HUES48 (cell line): ENCODE data around the gene CYP4B1.
A peak's percentile ranks its signal among the peaks of the same experiment; 100 is the strongest.
"Not testable (repeated sequence)": the region's sequence is repeated elsewhere in the genome, so short reads cannot be mapped to it uniquely, and the experiment has no call there.

Experiments used
- H3K27ac ChIP-seq: one replicate; pipeline ENCODE4 v1.7.0; 2013; ENCODE audit warnings: low read depth, low read length, inconsistent platforms
- H3K27me3 ChIP-seq: 2 replicates; pipeline ENCODE4 v1.6.1; 2013; ENCODE audit warnings: mild to moderate bottlenecking, low read length; ENCODE audit not compliant: control insufficient read depth, insufficient read depth
- H3K36me3 ChIP-seq: 2 replicates; pipeline ENCODE4 v1.6.1; 2013; ENCODE audit warnings: low read length; ENCODE audit not compliant: control insufficient read depth, insufficient read depth
- H3K4me1 ChIP-seq: 2 replicates; pipeline ENCODE4 v1.6.1; 2013; ENCODE audit warnings: mild to moderate bottlenecking, low read length; ENCODE audit not compliant: control insufficient read depth, insufficient read depth
- H3K4me3 ChIP-seq: 2 replicates; pipeline ENCODE4 v1.5.1; 2013; ENCODE audit warnings: mild to moderate bottlenecking, low read depth, low read length
- H3K9ac ChIP-seq: 2 replicates; pipeline ENCODE4 v1.6.1; 2013; ENCODE audit warnings: mild to moderate bottlenecking, low read depth, low read length, moderate library complexity
- H3K9me3 ChIP-seq: 2 replicates; pipeline ENCODE4 v1.6.1; 2013; ENCODE audit warnings: low read length; ENCODE audit not compliant: control insufficient read depth, insufficient read depth

Gene CYP4B1

GRCh38 chr1:46817814-46818213 lies 19.0 kb downstream of the CYP4B1 start:
- H3K9ac ChIP-seq, result no peak overlapping the region
- H3K27ac ChIP-seq, result no peak overlapping the region
- no peaks in the 10 kb centered on the region for H3K36me3 ChIP-seq
- H3K9me3 ChIP-seq, result no peaks in the 10 kb centered on the region
- no peak overlapping the region for H3K4me3 ChIP-seq
- H3K4me1 ChIP-seq, result peaks cover 3% of the 10 kb centered on the region
- no peaks in the 10 kb centered on the region for H3K27me3 ChIP-seq

GRCh38 chr1:46818591-46818990 lies 19.7 kb downstream of the CYP4B1 start:
- Histone ChIP-seq H3K4me1 (peaks cover 6% of the 10 kb centered on the region), H3K4me3 (no peak overlapping the region), H3K9ac (no peak overlapping the region), H3K27me3 (no peaks in the 10 kb centered on the region), H3K9me3 (no peaks in the 10 kb centered on the region), H3K27ac (no peak overlapping the region), H3K36me3 (no peaks in the 10 kb centered on the region)

GRCh38 chr1:46819335-46819734 lies 20.5 kb downstream of the CYP4B1 start:
- peaks cover 6% of the 10 kb centered on the region for H3K4me1 ChIP-seq
- no peaks in the 10 kb centered on the region for H3K27me3 ChIP-seq
- no peak overlapping the region for H3K9ac ChIP-seq
- H3K4me3 ChIP-seq, result no peak overlapping the region
- H3K36me3 ChIP-seq, result no peaks in the 10 kb centered on the region
- no peak overlapping the region for H3K27ac ChIP-seq
- no peaks in the 10 kb centered on the region for H3K9me3 ChIP-seq

- H3K27ac ChIP-seq, result no peak overlapping the region
- H3K9me3 ChIP-seq, result no peaks in the 10 kb centered on the region
- H3K4me3 ChIP-seq, result no peak overlapping the region
- no peak overlapping the region for H3K9ac ChIP-seq
- H3K36me3 ChIP-seq, result no peaks in the 10 kb centered on the region
- peaks cover 6% of the 10 kb centered on the region for H3K4me1 ChIP-seq
- H3K27me3 ChIP-seq, result no peaks in the 10 kb centered on the region
These were observed 21.2 kb downstream of the CYP4B1 start for GRCh38 chr1:46820076-46820475.

- H3K9me3 ChIP-seq, result no peaks in the 10 kb centered on the region
- no peak overlapping the region for H3K27ac ChIP-seq
- H3K4me1 ChIP-seq, result peaks cover 6% of the 10 kb centered on the region
- H3K4me3 ChIP-seq, result no peak overlapping the region
- H3K27me3 ChIP-seq, result no peaks in the 10 kb centered on the region
- H3K9ac ChIP-seq, result no peak overlapping the region
- no peaks in the 10 kb centered on the region for H3K36me3 ChIP-seq
These were observed 21.8 kb downstream of the CYP4B1 start for GRCh38 chr1:46820560-46821060.

- peaks cover 6% of the 10 kb centered on the region for H3K4me1 ChIP-seq
- H3K36me3 ChIP-seq, result no peaks in the 10 kb centered on the region
- H3K27ac ChIP-seq, result peak overlapping the region; percentile 52
- 0 out of 2 replicates have a peak overlapping the region, but pooled peaks have one; percentile 21 for H3K9ac ChIP-seq
- H3K9me3 ChIP-seq, result no peaks in the 10 kb centered on the region
- H3K4me3 ChIP-seq, result no peak overlapping the region
- no peaks in the 10 kb centered on the region for H3K27me3 ChIP-seq
These were observed 23.5 kb downstream of the CYP4B1 start for GRCh38 chr1:46822248-46822826.

- H3K9ac ChIP-seq, result no peak overlapping the region
- no peaks in the 10 kb centered on the region for H3K27me3 ChIP-seq
- H3K36me3 ChIP-seq, result no peaks in the 10 kb centered on the region
- peak overlapping the region; percentile 52 for H3K27ac ChIP-seq
- H3K9me3 ChIP-seq, result no peaks in the 10 kb centered on the region
- peaks cover 6% of the 10 kb centered on the region for H3K4me1 ChIP-seq
- H3K4me3 ChIP-seq, result no peak overlapping the region
These were observed 24.3 kb downstream of the CYP4B1 start for GRCh38 chr1:46823151-46823550.

GRCh38 chr1:46826892-46827291 lies 28.0 kb downstream of the CYP4B1 start:
- H3K4me1 ChIP-seq, H3K36me3 ChIP-seq, H3K9me3 ChIP-seq, H3K27ac ChIP-seq, H3K4me3 ChIP-seq, H3K9ac ChIP-seq, H3K27me3 ChIP-seq: not testable (repeated sequence)

GRCh38 chr1:46830665-46831322 lies 31.9 kb downstream of the CYP4B1 start:
- H3K4me1 ChIP-seq, result no peaks in the 10 kb centered on the region
- H3K9ac ChIP-seq, result no peak overlapping the region
- H3K9me3 ChIP-seq, result 0 out of 2 replicates have a peak, but pooled peaks cover 5% of the 10 kb centered on the region
- H3K27ac ChIP-seq, result no peak overlapping the region
- H3K27me3 ChIP-seq, result no peaks in the 10 kb centered on the region
- H3K4me3 ChIP-seq, result no peak overlapping the region
- H3K36me3 ChIP-seq, result no peaks in the 10 kb centered on the region

GRCh38 chr1:46835469-46835868 lies 36.6 kb downstream of the CYP4B1 start:
- H3K9ac ChIP-seq, H3K4me3 ChIP-seq, H3K27ac ChIP-seq, H3K27me3 ChIP-seq, H3K9me3 ChIP-seq, H3K36me3 ChIP-seq, H3K4me1 ChIP-seq: not testable (repeated sequence)

GRCh38 chr1:46846386-46846785 lies 47.5 kb downstream of the CYP4B1 start:
- not testable (repeated sequence) for H3K27me3 ChIP-seq, H3K4me1 ChIP-seq, H3K9ac ChIP-seq, H3K4me3 ChIP-seq, H3K9me3 ChIP-seq, H3K36me3 ChIP-seq, H3K27ac ChIP-seq
